Measurements from ENCODE around the gene SMIM9.

The SMIM9 gene

DNA sequence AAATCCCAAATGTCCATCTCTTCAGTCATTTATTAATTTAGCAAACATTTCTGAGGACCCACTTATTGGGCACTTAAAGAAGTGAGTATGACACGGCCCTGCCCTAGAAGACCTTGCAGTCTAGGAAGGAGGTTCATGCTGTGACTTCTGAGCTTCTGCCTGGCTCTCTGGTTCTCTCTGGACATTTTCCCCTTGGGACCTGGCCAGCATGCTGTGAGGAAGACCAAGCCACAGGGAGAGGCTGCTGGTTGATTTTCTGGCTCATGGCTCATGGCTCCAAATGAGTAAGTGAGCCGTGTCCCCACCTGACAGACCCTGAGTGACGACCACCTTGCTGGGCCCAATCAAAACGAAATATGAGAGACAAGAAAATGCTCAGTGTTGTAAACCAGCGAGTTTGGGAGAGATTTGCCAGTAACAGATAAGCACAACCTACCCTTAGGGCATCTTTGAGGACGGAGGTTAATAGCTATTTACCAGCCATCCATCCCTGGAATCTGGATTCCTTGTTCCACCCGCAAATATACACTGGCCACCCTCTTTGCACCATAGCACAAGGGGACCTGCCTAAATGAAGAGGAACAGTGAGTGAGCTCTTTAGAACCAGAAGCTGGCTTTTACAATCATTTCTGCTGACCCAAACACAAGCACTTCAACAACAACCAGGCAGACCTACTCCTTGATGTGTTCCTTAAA, 30.1 kb downstream of the SMIM9 start:
- DNase-seq (ENCODE audit: low spot score), result no peak
- Histone ChIP-seq H3K4me3 (ENCODE audit: low read length in 2 of 2) (peak overlapping the region in 1 of 2 donors; percentile 39), H3K4me1 (ENCODE audit: control insufficient read depth in 2 of 2, insufficient read depth in 1 of 2, low read depth in 1 of 2, low read length in 2 of 2) (peaks cover 7 to 8% of the 10 kb centered on the region in 2 donors), H3K36me3 (replicated peaks in 1 of 2; ENCODE audit: control insufficient read depth in 2 of 2, insufficient read depth in 2 of 2, low read length in 2 of 2) (no peaks in the 10 kb centered on the region), H3K9me3 (replicated peaks in 1 of 2; ENCODE audit: control insufficient read depth in 2 of 2, insufficient read depth in 1 of 2, low read depth in 1 of 2, low read length in 2 of 2) (peaks cover 0 to 19% of the 10 kb centered on the region in 2 donors), H3K4me2 (ENCODE audit: insufficient read depth, low read length, poor library complexity, severe bottlenecking) (peak overlapping the region; percentile 77), H2BK12ac (ENCODE audit: low read length) (no peak overlapping the region), H3K23ac (ENCODE audit: low read depth, low read length, poor library complexity) (no peak overlapping the region), H3K27ac (replicated peaks; ENCODE audit: low read length) (no peak overlapping the region), H3K79me1 (ENCODE audit: low read depth, low read length) (no peaks in the 10 kb centered on the region), H2AK5ac (ENCODE audit: low read depth, low read length) (no peak overlapping the region), H4K91ac (ENCODE audit: low read depth, low read length, poor library complexity) (no peak overlapping the region), H3K14ac (ENCODE audit: low read length) (no peak overlapping the region), H3K4ac (ENCODE audit: low read length) (no peak overlapping the region), H2AFZ (ENCODE audit: low read length) (no peak overlapping the region), H3K9ac (ENCODE audit: low read depth, low read length, poor library complexity) (no peak overlapping the region), H3K27me3 (ENCODE audit: control insufficient read depth in 3 of 3, insufficient read depth in 3 of 3, low read depth in 1 of 3, low read length in 3 of 3) (peaks cover 0 to 82% (median 44%) of the 10 kb centered on the region in 3 experiments), H4K8ac (ENCODE audit: low read depth, low read length) (no peak overlapping the region), H2BK5ac (ENCODE audit: low read length) (no peak overlapping the region), H2BK15ac (ENCODE audit: low read length) (no peak overlapping the region), H3K18ac (ENCODE audit: low read length) (no peak overlapping the region), H2BK120ac (ENCODE audit: low read depth, low read length) (no peak overlapping the region)
- WGBS, 2 donors (ENCODE audit: extremely low coverage in 2 of 2, insufficient read length in 2 of 2, insufficient replicate concordance in 1 of 2), result no CpG with 5 or more reads among the region's 7 CpGs

GRCh38 chrX:154802947-154803346, 31.5 kb downstream of the SMIM9 start:
- Histone ChIP-seq H4K91ac (ENCODE audit: low read depth, low read length, poor library complexity) (no peak overlapping the region), H2BK12ac (ENCODE audit: low read length) (no peak overlapping the region), H3K4me1 (ENCODE audit: control insufficient read depth in 2 of 2, insufficient read depth in 1 of 2, low read depth in 1 of 2, low read length in 2 of 2) (peaks cover 11 to 13% of the 10 kb centered on the region in 2 donors), H3K36me3 (replicated peaks in 1 of 2; ENCODE audit: control insufficient read depth in 2 of 2, insufficient read depth in 2 of 2, low read length in 2 of 2) (no peaks in the 10 kb centered on the region), H2BK15ac (ENCODE audit: low read length) (no peak overlapping the region), H2AK5ac (ENCODE audit: low read depth, low read length) (no peak overlapping the region), H3K14ac (ENCODE audit: low read length) (no peak overlapping the region), H3K4ac (ENCODE audit: low read length) (no peak overlapping the region), H2AFZ (ENCODE audit: low read length) (no peak overlapping the region), H2BK5ac (ENCODE audit: low read length) (no peak overlapping the region), H3K23ac (ENCODE audit: low read depth, low read length, poor library complexity) (no peak overlapping the region), H3K9me3 (replicated peaks in 1 of 2; ENCODE audit: control insufficient read depth in 2 of 2, insufficient read depth in 1 of 2, low read depth in 1 of 2, low read length in 2 of 2) (peaks cover 0 to 14% of the 10 kb centered on the region in 2 donors), H3K9ac (ENCODE audit: low read depth, low read length, poor library complexity) (no peak overlapping the region), H4K8ac (ENCODE audit: low read depth, low read length) (no peak overlapping the region), H3K79me1 (ENCODE audit: low read depth, low read length) (no peaks in the 10 kb centered on the region), H3K27ac (replicated peaks; ENCODE audit: low read length) (no peak overlapping the region), H3K4me2 (ENCODE audit: insufficient read depth, low read length, poor library complexity, severe bottlenecking) (no peak overlapping the region), H3K27me3 (ENCODE audit: control insufficient read depth in 3 of 3, insufficient read depth in 3 of 3, low read depth in 1 of 3, low read length in 3 of 3) (peaks cover 0 to 82% (median 44%) of the 10 kb centered on the region in 3 experiments), H2BK120ac (ENCODE audit: low read depth, low read length) (no peak overlapping the region), H3K4me3 (ENCODE audit: low read length in 2 of 2) (no peak overlapping the region), H3K18ac (ENCODE audit: low read length) (no peak overlapping the region)
- no CpG with 5 or more reads among the region's 2 CpGs for WGBS, 2 donors (ENCODE audit: extremely low coverage in 2 of 2, insufficient read length in 2 of 2, insufficient replicate concordance in 1 of 2)
- DNase-seq (ENCODE audit: low spot score), result no peak

DNA sequence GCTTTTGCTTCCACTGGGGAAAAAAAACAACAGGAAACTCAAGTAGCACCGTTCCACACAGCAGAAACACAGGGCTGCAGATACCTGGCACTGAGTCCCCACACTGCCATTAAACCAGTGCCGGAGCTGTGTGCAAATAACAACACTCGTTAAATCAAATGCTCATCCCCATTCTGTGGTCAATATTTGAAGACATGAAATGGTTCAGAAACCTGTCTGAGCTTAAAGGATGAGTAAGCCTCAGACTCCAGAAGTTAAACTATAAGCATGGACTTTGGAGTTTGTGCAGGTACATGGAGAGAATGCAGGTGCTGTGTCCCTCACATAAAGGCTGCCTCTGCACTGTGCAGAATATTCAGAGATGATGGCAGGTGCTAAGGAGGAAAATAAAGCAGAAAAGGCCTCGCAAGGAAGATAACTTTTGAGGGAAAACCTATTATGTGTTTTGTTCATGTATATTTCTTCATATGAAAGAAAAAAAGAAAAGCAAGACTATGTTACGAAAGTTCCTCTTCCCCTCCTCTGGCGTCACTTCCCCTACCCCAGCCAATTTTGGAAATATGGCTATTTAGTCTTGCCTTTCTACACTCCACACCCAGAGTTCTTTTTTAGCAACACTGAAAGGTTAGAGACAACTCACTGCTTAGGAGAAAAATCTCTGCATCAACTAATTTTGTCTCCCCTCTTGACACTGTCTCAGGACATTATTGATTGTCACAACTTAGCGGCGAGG, 33.8 kb downstream of the SMIM9 start:
- H2BK120ac ChIP-seq (ENCODE audit: low read depth, low read length), result no peak overlapping the region
- no peak overlapping the region for H3K9ac ChIP-seq (ENCODE audit: low read depth, low read length, poor library complexity)
- no peak overlapping the region for H3K27ac ChIP-seq (replicated peaks; ENCODE audit: low read length)
- no peak overlapping the region for H3K18ac ChIP-seq (ENCODE audit: low read length)
- H2AFZ ChIP-seq (ENCODE audit: low read length), result no peak overlapping the region
- no peak overlapping the region for H3K4ac ChIP-seq (ENCODE audit: low read length)
- H3K14ac ChIP-seq (ENCODE audit: low read length), result no peak overlapping the region
- H3K27me3 ChIP-seq (ENCODE audit: control insufficient read depth in 3 of 3, insufficient read depth in 3 of 3, low read depth in 1 of 3, low read length in 3 of 3), result peaks cover 0 to 79% (median 40%) of the 10 kb centered on the region in 3 experiments
- no peaks in the 10 kb centered on the region for H3K36me3 ChIP-seq (replicated peaks in 1 of 2; ENCODE audit: control insufficient read depth in 2 of 2, insufficient read depth in 2 of 2, low read length in 2 of 2)
- H3K9me3 ChIP-seq (replicated peaks in 1 of 2; ENCODE audit: control insufficient read depth in 2 of 2, insufficient read depth in 1 of 2, low read depth in 1 of 2, low read length in 2 of 2), result no peaks in the 10 kb centered on the region
- H3K4me2 ChIP-seq (ENCODE audit: insufficient read depth, low read length, poor library complexity, severe bottlenecking), result no peak overlapping the region
- DNase-seq (ENCODE audit: low spot score), result no peak
- H2AK5ac ChIP-seq (ENCODE audit: low read depth, low read length), result no peak overlapping the region
- no peak overlapping the region for H4K91ac ChIP-seq (ENCODE audit: low read depth, low read length, poor library complexity)
- WGBS, 2 donors (ENCODE audit: extremely low coverage in 2 of 2, insufficient read length in 2 of 2, insufficient replicate concordance in 1 of 2), result no CpG with 5 or more reads among the region's 8 CpGs
- no peak overlapping the region for H3K4me3 ChIP-seq (ENCODE audit: low read length in 2 of 2)
- H2BK12ac ChIP-seq (ENCODE audit: low read length), result no peak overlapping the region
- no peak overlapping the region for H3K23ac ChIP-seq (ENCODE audit: low read depth, low read length, poor library complexity)
- no peak overlapping the region for H2BK15ac ChIP-seq (ENCODE audit: low read length)
- H3K4me1 ChIP-seq (ENCODE audit: control insufficient read depth in 2 of 2, insufficient read depth in 1 of 2, low read depth in 1 of 2, low read length in 2 of 2), result peaks cover 11 to 13% of the 10 kb centered on the region in 2 donors
- no peaks in the 10 kb centered on the region for H3K79me1 ChIP-seq (ENCODE audit: low read depth, low read length)
- H2BK5ac ChIP-seq (ENCODE audit: low read length), result no peak overlapping the region
- no peak overlapping the region for H4K8ac ChIP-seq (ENCODE audit: low read depth, low read length)

Measured in neuronal stem cell (in vitro differentiated cells).